ENCODE data around the gene SCT.
"Not testable (repeated sequence)": the region's sequence is repeated elsewhere in the genome, so short reads cannot be mapped to it uniquely, and the experiment has no call there.

The SCT gene, protein sequence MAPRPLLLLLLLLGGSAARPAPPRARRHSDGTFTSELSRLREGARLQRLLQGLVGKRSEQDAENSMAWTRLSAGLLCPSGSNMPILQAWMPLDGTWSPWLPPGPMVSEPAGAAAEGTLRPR

GRCh38 chr11:626475-627307, at the start of gene SCT:
Gene SCT (minus strand): TSS chr11:627181. CDS start chr11:627143, 38 bp downstream.
- no peak for DNase-seq

GRCh38 chr11:674406-674805, 47.4 kb upstream of the SCT start:
- DNase-seq = no peak

GRCh38 chr11:673866-674265, 46.9 kb upstream of the SCT start:
- DNase-seq = no peak

DNA sequence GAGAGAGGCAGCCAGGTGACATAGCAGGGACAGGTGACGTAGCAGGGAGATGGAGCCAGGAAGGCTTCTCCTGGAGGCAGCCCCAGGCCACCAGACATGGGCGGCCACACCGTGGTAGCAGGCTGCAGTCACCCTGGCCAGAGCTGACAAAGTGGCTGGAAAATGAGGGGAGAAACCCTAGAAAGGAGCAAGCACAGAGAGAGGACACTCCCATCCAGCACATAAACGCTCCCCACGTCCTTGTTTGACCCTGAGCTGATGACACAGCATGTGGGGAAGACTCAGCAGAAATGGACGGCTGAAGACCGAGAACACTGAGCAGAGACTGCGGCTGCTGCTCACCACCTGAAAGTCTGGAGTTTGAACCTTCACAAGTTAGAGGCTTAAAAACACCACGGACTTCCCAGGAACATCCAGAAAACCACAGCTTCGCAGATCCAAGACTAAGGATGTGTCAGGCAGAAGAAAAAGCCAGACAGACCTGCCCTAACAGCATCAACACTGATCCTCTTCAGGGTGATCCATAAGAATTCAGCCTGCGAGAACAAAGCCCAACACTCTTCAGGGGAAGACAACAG, 38.8 kb upstream of the SCT start:
- no peak for DNase-seq

DNA sequence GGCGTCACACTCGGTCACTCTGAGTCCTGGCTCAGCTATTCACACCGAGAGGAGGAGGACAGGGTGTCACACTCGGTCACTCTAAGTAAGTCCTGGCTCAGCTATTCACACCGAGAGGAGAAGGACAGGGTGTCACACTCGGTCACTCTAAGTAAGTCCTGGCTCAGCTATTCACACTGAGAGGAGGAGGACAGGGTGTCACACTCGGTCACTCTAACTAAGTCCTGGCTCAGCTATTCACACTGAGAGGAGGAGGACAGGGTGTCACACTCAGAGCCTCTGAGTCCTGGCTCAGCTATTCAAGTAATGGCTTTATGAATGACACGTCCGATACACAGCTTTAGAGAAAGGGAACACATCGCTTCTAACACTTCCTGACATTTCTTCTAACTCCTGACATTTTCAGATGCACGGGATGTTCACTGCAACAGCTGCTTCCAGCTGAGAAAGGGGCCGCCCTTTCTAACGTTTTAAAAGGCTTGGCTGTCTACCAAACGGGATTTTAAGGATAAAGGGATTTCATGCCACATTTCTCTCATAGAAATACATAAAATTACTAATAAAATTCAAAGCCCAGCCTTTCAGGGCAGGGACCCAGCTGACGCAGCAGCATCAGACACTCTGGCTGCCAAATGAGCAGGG, 38.2 kb upstream of the SCT start:
- no peak for DNase-seq

- DNase-seq = peak; percentile 35
Measured at GRCh38 chr11:662689-663274, 35.8 kb upstream of the SCT start.

GRCh38 chr11:660681-661444, 33.9 kb upstream of the SCT start:
- no peak for DNase-seq

GRCh38 chr11:660281-660680, 33.3 kb upstream of the SCT start:
- no peak for DNase-seq

- no peak for DNase-seq
Measured at GRCh38 chr11:659532-660085, 32.6 kb upstream of the SCT start.

DNA sequence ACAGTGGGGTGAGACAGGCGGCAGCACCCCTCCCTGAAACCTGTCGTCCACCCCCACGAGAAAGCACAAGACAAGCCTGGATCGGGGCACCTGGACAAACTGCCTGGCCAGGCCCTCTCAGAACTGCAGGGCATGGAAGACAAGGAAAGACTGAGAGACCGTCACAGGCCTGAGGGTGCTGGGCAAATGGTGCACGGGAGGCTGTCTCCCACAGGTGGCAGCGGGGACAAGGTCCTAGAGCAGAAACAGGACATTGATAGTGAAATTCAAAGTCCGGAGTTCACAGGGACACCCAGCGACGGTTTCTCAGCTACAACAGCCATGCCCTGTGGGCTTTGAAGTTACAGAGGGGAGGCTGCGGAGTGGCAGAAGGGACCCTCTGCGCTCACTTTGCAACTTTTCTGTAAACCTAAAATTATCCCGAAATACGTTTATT, 30.7 kb upstream of the SCT start:
- no peak for DNase-seq

DNA sequence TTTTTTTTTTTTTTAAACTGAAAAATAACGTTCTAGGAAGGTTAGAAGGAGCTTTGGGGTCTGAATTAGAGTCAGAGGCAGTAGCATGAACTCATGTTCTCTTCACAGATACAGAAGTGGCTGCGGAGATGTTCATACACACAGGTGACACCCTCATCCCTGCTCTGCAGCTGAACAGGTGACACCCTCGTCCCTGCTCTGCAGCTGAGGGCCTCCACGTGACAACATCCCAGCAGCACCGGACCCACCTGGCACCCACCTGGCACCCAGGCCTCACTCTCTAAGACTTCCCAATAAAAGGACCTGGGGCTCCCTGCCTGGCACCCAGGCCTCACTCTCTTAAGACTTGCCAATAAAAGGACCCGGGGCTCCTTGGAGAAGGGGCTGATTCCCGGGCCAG, 29.9 kb upstream of the SCT start:
- DNase-seq = no peak

- DNase-seq = no peak
Measured at GRCh38 chr11:656426-656825, 29.4 kb upstream of the SCT start.

DNA sequence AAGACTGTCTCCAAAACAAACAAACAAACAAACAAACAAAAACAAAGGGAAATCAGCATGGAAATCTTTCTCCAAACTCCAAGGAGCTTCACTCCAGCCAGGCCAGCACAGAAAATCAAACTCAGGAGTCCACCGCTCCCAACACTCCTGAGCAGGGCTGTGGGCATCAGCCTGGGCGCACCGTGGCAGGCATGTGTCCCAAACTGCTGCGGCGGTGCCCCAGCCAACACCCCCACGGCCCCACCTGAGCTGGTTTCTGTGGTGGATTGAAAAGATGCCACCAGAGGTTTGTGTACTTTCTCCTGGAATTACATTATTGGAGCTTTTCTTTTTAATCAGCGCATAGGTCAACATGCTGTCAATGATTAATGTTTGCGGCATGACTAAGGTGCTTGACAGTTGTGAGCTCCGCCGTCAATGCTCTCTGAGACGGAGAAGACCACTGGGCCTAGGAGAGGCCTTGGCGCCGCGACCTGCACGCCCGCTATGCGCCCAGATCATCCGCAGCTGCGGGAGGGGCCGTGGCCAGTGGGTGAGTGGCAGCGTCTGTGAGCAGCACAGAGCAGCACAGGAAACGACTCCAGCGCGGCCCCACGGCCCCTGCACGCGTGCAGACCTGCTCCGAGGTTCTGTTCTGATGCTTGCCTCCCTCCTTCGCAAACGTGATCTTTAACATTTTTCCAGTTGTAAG, 28.2 kb upstream of the SCT start:
- no peak for DNase-seq

DNA sequence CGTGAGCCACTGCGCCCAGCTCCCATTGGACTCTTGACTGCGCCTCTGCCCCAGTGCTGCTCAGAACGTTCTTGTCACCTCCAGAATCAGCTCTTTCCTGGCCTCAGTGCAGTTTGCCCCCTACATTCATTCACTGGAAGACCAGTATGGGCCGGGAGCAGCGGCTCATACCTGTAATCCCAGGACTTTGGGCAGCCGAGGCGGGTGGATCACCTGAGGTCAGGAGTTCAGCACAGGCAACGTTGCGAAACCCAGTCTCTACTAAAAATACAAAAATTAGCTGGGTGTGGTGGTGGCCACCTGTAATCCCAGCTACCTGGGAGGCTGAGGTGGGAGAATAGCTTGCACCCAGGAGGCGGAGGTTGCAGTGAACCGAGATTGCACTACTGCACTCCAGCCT, 27.5 kb upstream of the SCT start:
- DNase-seq = not testable (repeated sequence)

GRCh38 chr11:653837-654236, 26.9 kb upstream of the SCT start:
- DNase-seq = no peak

DNA sequence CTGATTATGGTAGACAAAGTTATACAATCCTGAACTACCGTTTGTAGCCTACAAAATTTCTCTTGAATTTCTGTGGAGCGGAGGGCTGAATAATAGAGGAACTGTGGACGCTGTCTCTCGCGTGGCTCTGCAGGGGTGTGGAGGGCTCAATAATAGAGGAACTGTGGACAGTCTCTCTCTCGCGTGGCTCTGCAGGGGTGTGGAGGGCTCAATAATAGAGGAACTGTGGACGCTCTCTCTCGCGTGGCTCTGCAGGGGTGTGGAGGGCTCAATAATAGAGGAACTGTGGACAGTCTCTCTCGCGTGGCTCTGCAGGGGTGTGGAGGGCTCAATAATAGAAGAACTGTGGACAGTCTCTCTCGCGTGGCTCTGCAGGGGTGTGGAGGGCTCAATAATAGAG, 26.2 kb upstream of the SCT start:
- not testable (repeated sequence) for DNase-seq

DNA sequence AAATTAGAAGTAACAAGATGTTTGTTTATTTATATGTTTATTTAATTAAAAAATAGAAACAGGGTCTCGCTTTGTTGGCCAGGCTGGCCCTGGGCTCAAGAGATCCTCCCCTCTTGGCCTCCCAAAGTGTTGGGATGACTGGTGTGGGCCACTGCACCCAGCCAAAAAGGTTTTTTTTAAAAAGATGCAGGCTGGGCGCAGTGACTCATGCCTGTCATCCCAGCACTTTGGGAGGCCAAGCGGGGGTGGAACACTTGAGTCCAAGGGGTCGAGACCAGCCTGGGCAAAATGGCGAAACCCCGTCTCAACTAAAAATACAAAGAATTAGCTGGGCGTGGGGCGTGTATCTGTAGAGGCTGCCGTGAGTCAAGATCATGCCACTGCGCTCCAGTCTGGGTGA, 23.5 kb upstream of the SCT start:
- no peak for DNase-seq

- not testable (repeated sequence) for DNase-seq
Measured at GRCh38 chr11:647672-648158, 20.7 kb upstream of the SCT start.

DNA sequence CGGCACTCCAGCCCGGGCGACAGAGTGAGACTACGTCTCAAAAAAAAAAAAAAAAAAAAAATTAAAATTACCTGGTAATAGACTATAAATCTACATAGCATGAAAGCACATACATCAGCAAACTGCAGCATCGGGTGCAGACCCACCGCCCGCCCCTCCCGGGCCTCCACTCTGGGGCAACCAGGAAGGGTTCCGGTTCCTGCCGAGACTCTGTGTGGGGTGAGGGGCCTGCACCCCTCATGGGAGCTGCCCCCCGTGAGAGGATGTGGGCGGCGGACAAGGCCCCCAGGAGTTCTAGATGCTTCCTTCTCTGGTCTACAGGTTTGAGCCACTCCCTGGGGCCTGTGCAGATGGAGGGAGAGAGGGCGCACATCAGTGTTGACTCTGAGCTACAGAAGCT, 19.2 kb upstream of the SCT start:
- no peak for DNase-seq

DNA sequence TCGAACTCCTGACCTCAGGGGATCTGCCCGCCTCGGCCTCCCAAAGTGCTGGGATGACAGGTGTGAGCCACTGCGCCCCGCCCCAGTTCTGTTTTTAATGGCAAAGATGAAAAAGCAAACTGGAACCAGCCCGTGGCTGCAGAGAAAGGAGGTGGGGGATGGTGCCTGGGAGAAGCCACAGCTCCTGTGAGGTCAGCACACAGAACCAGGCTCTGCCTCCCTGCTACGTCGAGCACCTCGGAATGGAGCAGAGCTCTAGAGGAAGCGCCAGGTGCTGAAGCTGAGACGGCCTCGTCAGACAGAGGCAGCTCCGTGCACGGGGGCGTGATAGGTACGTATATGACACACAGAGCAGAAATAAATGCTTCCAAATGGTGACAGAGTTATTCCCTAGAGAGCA, 18.6 kb upstream of the SCT start:
- DNase-seq = no peak

Measured in activated CD4-positive, alpha-beta T cell treated with anti-CD3 and anti-CD28 coated beads, Interleukin-2, amount 50 U/mL, for 1 hour (primary cell).